ENCODE measurements around the gene CAMKMT. TPM values are rescaled to one million over a fixed set of nuclear protein-coding genes. Genes with fewer than 3 reads are reported as not detected.

Gene CAMKMT
- total and polyA plus RNA-seq, 9 of the 15 experiments (the other 6 are each of a cell fraction or from before 2014, with no cell fraction given), result 1.6 to 15.3 (median 7.4) TPM

DNA sequence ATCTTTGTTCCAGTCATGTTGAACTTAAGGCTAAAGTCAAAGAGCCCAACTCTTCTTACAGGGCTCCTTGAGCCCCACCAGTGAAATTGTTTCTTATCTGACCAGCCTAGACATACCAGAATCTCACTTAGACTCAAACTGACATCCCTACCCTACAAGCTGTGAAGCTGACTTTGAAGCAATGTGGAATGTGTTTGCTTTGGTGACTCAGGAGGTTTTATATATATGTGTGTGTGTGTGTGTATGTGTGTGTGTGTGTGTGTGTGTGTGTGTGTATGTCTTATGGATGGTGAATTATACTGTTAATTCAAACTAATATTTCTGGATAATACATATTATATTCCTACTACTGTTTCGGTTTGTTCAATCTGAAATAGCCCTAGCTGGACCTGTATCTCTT lies 67.3 kb downstream of the CAMKMT start:
- Histone ChIP-seq H3K9me1 (ENCODE audit: control insufficient read depth, insufficient read depth, low read length) (no peaks in the 10 kb centered on the region), H3K27ac (ENCODE audit: extremely low read depth, low read depth, low read length) (no peak overlapping the region), H2AFZ (ENCODE audit: low read depth, low read length) (no peak overlapping the region), H3K9ac (ENCODE audit: insufficient read depth in 1 of 2, low read depth in 2 of 2, low read length in 2 of 2) (no peak overlapping the region), H3K4me1 (replicated peaks in 1 of 2; ENCODE audit: control insufficient read depth in 2 of 2, insufficient read depth in 2 of 2, low read length in 2 of 2) (no peaks in the 10 kb centered on the region), H4K20me1 (replicated peaks; ENCODE audit: control insufficient read depth, insufficient read depth, low read length) (no peaks in the 10 kb centered on the region), H3K4me3 (no peak overlapping the region), H3K36me3 (ENCODE audit: control insufficient read depth, insufficient read depth, low read length) (no peaks in the 10 kb centered on the region), H3K79me2 (ENCODE audit: control insufficient read depth, insufficient read depth, low read length) (no peaks in the 10 kb centered on the region), H3K4me2 (ENCODE audit: insufficient read depth, low read length) (no peak overlapping the region), H3K27me3 (ENCODE audit: control insufficient read depth in 2 of 2, insufficient read depth in 2 of 2, low read length in 2 of 2) (no peaks in the 10 kb centered on the region), H3K9me3 (replicated peaks; ENCODE audit: control insufficient read depth, insufficient read depth, low read depth, low read length) (no peaks in the 10 kb centered on the region)
- TF ChIP-seq, protein P1, sequence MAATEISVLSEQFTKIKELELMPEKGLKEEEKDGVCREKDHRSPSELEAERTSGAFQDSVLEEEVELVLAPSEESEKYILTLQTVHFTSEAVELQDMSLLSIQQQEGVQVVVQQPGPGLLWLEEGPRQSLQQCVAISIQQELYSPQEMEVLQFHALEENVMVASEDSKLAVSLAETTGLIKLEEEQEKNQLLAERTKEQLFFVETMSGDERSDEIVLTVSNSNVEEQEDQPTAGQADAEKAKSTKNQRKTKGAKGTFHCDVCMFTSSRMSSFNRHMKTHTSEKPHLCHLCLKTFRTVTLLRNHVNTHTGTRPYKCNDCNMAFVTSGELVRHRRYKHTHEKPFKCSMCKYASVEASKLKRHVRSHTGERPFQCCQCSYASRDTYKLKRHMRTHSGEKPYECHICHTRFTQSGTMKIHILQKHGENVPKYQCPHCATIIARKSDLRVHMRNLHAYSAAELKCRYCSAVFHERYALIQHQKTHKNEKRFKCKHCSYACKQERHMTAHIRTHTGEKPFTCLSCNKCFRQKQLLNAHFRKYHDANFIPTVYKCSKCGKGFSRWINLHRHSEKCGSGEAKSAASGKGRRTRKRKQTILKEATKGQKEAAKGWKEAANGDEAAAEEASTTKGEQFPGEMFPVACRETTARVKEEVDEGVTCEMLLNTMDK (IDR thresholded peaks at IDR 0.05; ENCODE audit: borderline replicate concordance, insufficient read depth, low read depth, low read length, poor library complexity, severe bottlenecking), result no peak
- no peak for TF ChIP-seq NCOA1 (IDR thresholded peaks at IDR 0.05; ENCODE audit: low read depth)
- TF ChIP-seq PPARD (CRISPR knock-in tag; IDR thresholded peaks at IDR 0.05), result no peak
- in situ Hi-C loops (cut with MboI), result no loop called here
- no peak for DNase-seq (ENCODE audit: extremely low read depth in 1 of 4, low spot score in 3 of 4)
- no peak for ATAC-seq
- FAIRE-seq, result no peak
- intact Hi-C loops (cut with micrococcal nuclease), result no loop called here
- CTCF ChIA-PET (ENCODE audit: low intra/inter-chr PET ratio), result interaction anchor here (0.6 kb wide), 1 partner anchor 549 kb away, joined by 3 read pairs; no protein-coding TSS in a partner anchor
- WGBS (ENCODE audit: insufficient coverage, low coverage, missing lambda C conversion rate), result 44% methylated on average over 1 of the region's 1 CpG
- no TSS peak for BruUV-seq (replicated peaks)
- POLR2A ChIA-PET, result interaction anchor here (0.5 kb wide), 1 partner anchor 47 kb away, joined by 3 read pairs; no protein-coding TSS in a partner anchor

DNA sequence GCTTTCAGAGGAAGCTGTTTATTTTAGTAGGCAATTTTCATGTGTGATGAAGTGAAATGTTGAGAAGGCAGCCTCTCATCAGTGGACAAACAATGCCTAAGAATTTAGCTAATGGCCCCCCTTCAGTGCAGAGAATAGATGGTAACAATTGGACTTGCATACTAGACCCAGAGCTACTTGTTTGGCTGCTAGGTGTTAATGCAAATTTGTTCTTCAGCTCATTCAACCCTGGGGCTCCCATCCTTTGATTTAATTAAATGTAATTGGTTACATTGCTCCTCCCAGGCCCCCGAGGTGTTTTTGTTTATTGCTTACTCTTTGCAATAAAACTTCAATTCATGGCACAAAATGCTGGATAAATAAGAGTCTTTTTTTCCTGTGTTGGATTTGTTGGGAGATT lies 68.6 kb downstream of the CAMKMT start:
- Histone ChIP-seq H3K9me3 (replicated peaks; ENCODE audit: control insufficient read depth, insufficient read depth, low read depth, low read length) (no peaks in the 10 kb centered on the region), H3K9ac (ENCODE audit: insufficient read depth in 1 of 2, low read depth in 2 of 2, low read length in 2 of 2) (no peak overlapping the region), H3K4me2 (ENCODE audit: insufficient read depth, low read length) (no peak overlapping the region), H3K9me1 (ENCODE audit: control insufficient read depth, insufficient read depth, low read length) (no peaks in the 10 kb centered on the region), H3K4me1 (replicated peaks in 1 of 2; ENCODE audit: control insufficient read depth in 2 of 2, insufficient read depth in 2 of 2, low read length in 2 of 2) (no peaks in the 10 kb centered on the region), H3K79me2 (ENCODE audit: control insufficient read depth, insufficient read depth, low read length) (no peaks in the 10 kb centered on the region), H4K20me1 (replicated peaks; ENCODE audit: control insufficient read depth, insufficient read depth, low read length) (no peaks in the 10 kb centered on the region), H3K27me3 (ENCODE audit: control insufficient read depth in 2 of 2, insufficient read depth in 2 of 2, low read length in 2 of 2) (no peaks in the 10 kb centered on the region), H2AFZ (ENCODE audit: low read depth, low read length) (no peak overlapping the region), H3K4me3 (no peak overlapping the region), H3K36me3 (ENCODE audit: control insufficient read depth, insufficient read depth, low read length) (no peaks in the 10 kb centered on the region), H3K27ac (ENCODE audit: extremely low read depth, low read depth, low read length) (no peak overlapping the region)
- in situ Hi-C loops (cut with MboI) (no loop called here), intact Hi-C loops (cut with micrococcal nuclease) (no loop called here)
- POLR2A ChIA-PET, result interaction anchor here (0.7 kb wide), 1 partner anchor 185 kb away, joined by 3 read pairs; no protein-coding TSS in a partner anchor
- CTCF ChIA-PET (ENCODE audit: low intra/inter-chr PET ratio), result no interaction called here
- ATAC-seq (no peak), DNase-seq (ENCODE audit: extremely low read depth in 1 of 4, low spot score in 3 of 4) (no peak), FAIRE-seq (no peak)
- 20% methylated on average over 1 of the region's 1 CpG for WGBS (ENCODE audit: insufficient coverage, low coverage, missing lambda C conversion rate)
- no TSS peak for BruUV-seq (replicated peaks)
- TF ChIP-seq LCOR (CRISPR knock-in tag; IDR thresholded peaks at IDR 0.05) (no peak), NBN (IDR thresholded peaks at IDR 0.05; ENCODE audit: low read depth) (no peak), ZKSCAN1 (IDR thresholded peaks at IDR 0.05; ENCODE audit: low read depth, low read length) (no peak), ZNF778 (CRISPR knock-in tag; IDR thresholded peaks at IDR 0.05) (no peak), ZNF212 (CRISPR knock-in tag; IDR thresholded peaks at IDR 0.05) (no peak), ETV6 (IDR thresholded peaks at IDR 0.05; ENCODE audit: borderline replicate concordance in 1 of 2, low read depth in 2 of 2, low read length in 1 of 2) (no peak), ETV6 (CRISPR knock-in tag; IDR thresholded peaks at IDR 0.05; ENCODE audit: borderline replicate concordance) (no peak)
- TF ChIP-seq, protein P2, sequence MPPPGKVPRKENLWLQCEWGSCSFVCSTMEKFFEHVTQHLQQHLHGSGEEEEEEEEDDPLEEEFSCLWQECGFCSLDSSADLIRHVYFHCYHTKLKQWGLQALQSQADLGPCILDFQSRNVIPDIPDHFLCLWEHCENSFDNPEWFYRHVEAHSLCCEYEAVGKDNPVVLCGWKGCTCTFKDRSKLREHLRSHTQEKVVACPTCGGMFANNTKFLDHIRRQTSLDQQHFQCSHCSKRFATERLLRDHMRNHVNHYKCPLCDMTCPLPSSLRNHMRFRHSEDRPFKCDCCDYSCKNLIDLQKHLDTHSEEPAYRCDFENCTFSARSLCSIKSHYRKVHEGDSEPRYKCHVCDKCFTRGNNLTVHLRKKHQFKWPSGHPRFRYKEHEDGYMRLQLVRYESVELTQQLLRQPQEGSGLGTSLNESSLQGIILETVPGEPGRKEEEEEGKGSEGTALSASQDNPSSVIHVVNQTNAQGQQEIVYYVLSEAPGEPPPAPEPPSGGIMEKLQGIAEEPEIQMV (tag; conservative IDR thresholded peaks at IDR 0.05; ENCODE audit: low read depth), result no peak
- TF ChIP-seq, protein P3, sequence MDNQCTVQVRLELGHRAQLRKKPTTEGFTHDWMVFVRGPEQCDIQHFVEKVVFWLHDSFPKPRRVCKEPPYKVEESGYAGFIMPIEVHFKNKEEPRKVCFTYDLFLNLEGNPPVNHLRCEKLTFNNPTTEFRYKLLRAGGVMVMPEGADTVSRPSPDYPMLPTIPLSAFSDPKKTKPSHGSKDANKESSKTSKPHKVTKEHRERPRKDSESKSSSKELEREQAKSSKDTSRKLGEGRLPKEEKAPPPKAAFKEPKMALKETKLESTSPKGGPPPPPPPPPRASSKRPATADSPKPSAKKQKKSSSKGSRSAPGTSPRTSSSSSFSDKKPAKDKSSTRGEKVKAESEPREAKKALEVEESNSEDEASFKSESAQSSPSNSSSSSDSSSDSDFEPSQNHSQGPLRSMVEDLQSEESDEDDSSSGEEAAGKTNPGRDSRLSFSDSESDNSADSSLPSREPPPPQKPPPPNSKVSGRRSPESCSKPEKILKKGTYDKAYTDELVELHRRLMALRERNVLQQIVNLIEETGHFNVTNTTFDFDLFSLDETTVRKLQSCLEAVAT (IDR thresholded peaks at IDR 0.05), result no peak
